Fibroblast of lung (primary cell): ENCODE measurements around the gene RYR2. TPM values are rescaled to one million over a fixed set of nuclear protein-coding genes. Genes with fewer than 3 reads are reported as not detected.

Experiments
- DNase-seq, 2 donors: peaks; one replicate each; pipeline versions ENCODE4 v3.0.0 to v3.0.0-alpha.2; 2010; ENCODE audit warnings: low read depth in 2 of 2
- H2AFZ ChIP-seq: 2 replicates; pipeline ENCODE4 v1.5.1; 2012; ENCODE audit warnings: low read length, control low read depth, inconsistent platforms
- H3K27ac ChIP-seq: 2 replicates; pipeline ENCODE4 v1.5.1; 2011; ENCODE audit warnings: low read length, control low read depth; ENCODE audit not compliant: insufficient read depth
- H3K27me3 ChIP-seq: 2 replicates; pipeline ENCODE4 v1.5.1; 2011; ENCODE audit warnings: mild to moderate bottlenecking, low read length; ENCODE audit not compliant: control insufficient read depth, insufficient read depth
- H3K36me3 ChIP-seq: 2 replicates; pipeline ENCODE4 v1.5.1; 2011; ENCODE audit warnings: low read length; ENCODE audit not compliant: control insufficient read depth, insufficient read depth
- H3K4me1 ChIP-seq: 2 replicates; pipeline ENCODE4 v1.5.1; 2011; ENCODE audit warnings: low read length; ENCODE audit not compliant: control insufficient read depth, insufficient read depth; ENCODE audit errors: extremely low read depth
- H3K4me2 ChIP-seq: 2 replicates; pipeline ENCODE4 v1.5.1; 2011; ENCODE audit warnings: low read length, control low read depth; ENCODE audit not compliant: insufficient read depth; ENCODE audit errors: extremely low read depth
- H3K4me3 ChIP-seq, 4 experiments: fragments of 200-600 bp in 1 of 4; sonication (generic) in 1 of 4; replicated peaks in 1 of 4; 2 replicates each; pipeline ENCODE4 v1.5.1; 2011 to 2016; ENCODE audit warnings: low read length in 4 of 4, low read depth in 3 of 4, mild to moderate bottlenecking in 3 of 4, control low read depth in 2 of 4, inconsistent platforms in 1 of 4, mixed read lengths in 1 of 4; ENCODE audit not compliant: insufficient read depth in 1 of 4; ENCODE audit errors: control extremely low read depth in 1 of 4
- H3K79me2 ChIP-seq: 2 replicates; pipeline ENCODE4 v1.5.1; 2012; ENCODE audit warnings: mild to moderate bottlenecking, low read length, inconsistent platforms; ENCODE audit not compliant: control insufficient read depth, insufficient read depth
- H3K9ac ChIP-seq: 2 replicates; pipeline ENCODE4 v1.5.1; 2011; ENCODE audit warnings: mild to moderate bottlenecking, low read length, control low read depth; ENCODE audit not compliant: insufficient read depth
- H3K9me3 ChIP-seq: 2 replicates; pipeline ENCODE4 v1.5.1; 2012; ENCODE audit warnings: low read depth, low read length; ENCODE audit not compliant: control insufficient read depth, insufficient read depth
- H4K20me1 ChIP-seq: 2 replicates; pipeline ENCODE4 v1.5.1; 2011; ENCODE audit warnings: low read length; ENCODE audit not compliant: control insufficient read depth, insufficient read depth; ENCODE audit errors: extremely low read depth
- CTCF ChIP-seq, 2 donors: IDR thresholded peaks in 1 of 2; conservative IDR thresholded peaks in 1 of 2; 1 replicate in 1 of 2; 2 replicates in 1 of 2; pipeline ENCODE4 v1.5.1; 2011 to 2012; ENCODE audit warnings: low read length in 2 of 2, control low read depth in 1 of 2, inconsistent platforms in 1 of 2, low read depth in 1 of 2, mild to moderate bottlenecking in 1 of 2
- EZH2 ChIP-seq: IDR thresholded peaks from 2 replicates; pipeline ENCODE4 v1.5.1; 2012; ENCODE audit warnings: low read length, control low read depth, mild to moderate bottlenecking; ENCODE audit errors: missing control alignments
- polyA plus RNA-seq, 2 donors: library from polyadenylated mRNA; depleted of rRNA in 1 of 2; stranded (reverse) in 1 of 2; unstranded in 1 of 2; fragments of >200 nt; gene quantifications; 2 replicates each; pipeline ENCODE4 v1.2.1, GENCODE V29; 2011 to 2012; ENCODE audit warnings: missing spikeins in 1 of 2
- total RNA-seq: library from RNA; depleted of rRNA; stranded (reverse); fragments of >200 nt; gene quantifications from 2 replicates; pipeline ENCODE4 v1.2.1, GENCODE V29; 2014

Gene RYR2
- total and polyA plus RNA-seq, 2 donors (not counting 1 experiment from before 2014, with no cell fraction given) = 0.06 to 0.17 TPM

GRCh38 chr1:237527761-237528160 is 485.8 kb downstream of the RYR2 start:
- DNase-seq = no peak
- Histone ChIP-seq H3K4me2 (no peak overlapping the region), H3K36me3 (no peaks in the 10 kb centered on the region), H2AFZ (no peak overlapping the region), H3K27me3 (no peaks in the 10 kb centered on the region), H3K27ac (no peak overlapping the region), H3K4me3 (no peak overlapping the region), H3K9ac (no peak overlapping the region), H4K20me1 (no peaks in the 10 kb centered on the region), H3K9me3 (no peaks in the 10 kb centered on the region), H3K79me2 (no peaks in the 10 kb centered on the region), H3K4me1 (no peaks in the 10 kb centered on the region)
- TF ChIP-seq EZH2 = no peak
- TF ChIP-seq CTCF (conservative IDR thresholded peaks at IDR 0.05 in 1 of 2, IDR thresholded peaks at IDR 0.05 in 1 of 2; ENCODE audit: low read depth in 1 of 2, low read length in 2 of 2) = no peak

GRCh38 chr1:237528545-237528944 is 486.6 kb downstream of the RYR2 start:
- Histone ChIP-seq H3K9ac (no peak overlapping the region), H3K9me3 (no peaks in the 10 kb centered on the region), H2AFZ (no peak overlapping the region), H4K20me1 (no peaks in the 10 kb centered on the region), H3K4me3 (no peak overlapping the region), H3K4me2 (no peak overlapping the region), H3K27ac (no peak overlapping the region), H3K36me3 (no peaks in the 10 kb centered on the region), H3K27me3 (no peaks in the 10 kb centered on the region), H3K4me1 (no peaks in the 10 kb centered on the region), H3K79me2 (no peaks in the 10 kb centered on the region)
- DNase-seq = no peak
- TF ChIP-seq CTCF (conservative IDR thresholded peaks at IDR 0.05 in 1 of 2, IDR thresholded peaks at IDR 0.05 in 1 of 2; ENCODE audit: low read depth in 1 of 2, low read length in 2 of 2) (no peak), EZH2 (no peak)

- no peaks in the 10 kb centered on the region for H3K36me3 ChIP-seq
- no peaks in the 10 kb centered on the region for H3K27me3 ChIP-seq
- H3K27ac ChIP-seq = no peak overlapping the region
- H3K79me2 ChIP-seq = no peaks in the 10 kb centered on the region
- H2AFZ ChIP-seq = no peak overlapping the region
- no peaks in the 10 kb centered on the region for H3K9me3 ChIP-seq
- no peak overlapping the region for H3K4me3 ChIP-seq
- DNase-seq = no peak
- TF ChIP-seq CTCF (conservative IDR thresholded peaks at IDR 0.05 in 1 of 2, IDR thresholded peaks at IDR 0.05 in 1 of 2; ENCODE audit: low read depth in 1 of 2, low read length in 2 of 2) (no peak), EZH2 (no peak)
- H3K4me1 ChIP-seq = no peaks in the 10 kb centered on the region
- no peak overlapping the region for H3K9ac ChIP-seq
- H3K4me2 ChIP-seq = no peak overlapping the region
- no peaks in the 10 kb centered on the region for H4K20me1 ChIP-seq
These were observed 497.1 kb downstream of the RYR2 start for GRCh38 chr1:237539055-237539454.
